Hepatocyte (in vitro differentiated cells): ENCODE data around the gene ABR.

Experiments
- EZH2 ChIP-seq: fragments of 200-600 bp; sonication (generic); IDR thresholded peaks from 2 replicates; pipeline ENCODE4 v1.6.1; 2016; ENCODE audit warnings: antibody characterized with exemption, mild to moderate bottlenecking, borderline replicate concordance
- TF ChIP-seq, protein P1 (sequence below): fragments of 200-600 bp; sonication (generic); IDR thresholded peaks from 2 replicates; pipeline ENCODE4 v1.5.1; 2016; ENCODE audit warnings: antibody characterized with exemption, mild to moderate bottlenecking; ENCODE audit not compliant: poor library complexity

DNA sequence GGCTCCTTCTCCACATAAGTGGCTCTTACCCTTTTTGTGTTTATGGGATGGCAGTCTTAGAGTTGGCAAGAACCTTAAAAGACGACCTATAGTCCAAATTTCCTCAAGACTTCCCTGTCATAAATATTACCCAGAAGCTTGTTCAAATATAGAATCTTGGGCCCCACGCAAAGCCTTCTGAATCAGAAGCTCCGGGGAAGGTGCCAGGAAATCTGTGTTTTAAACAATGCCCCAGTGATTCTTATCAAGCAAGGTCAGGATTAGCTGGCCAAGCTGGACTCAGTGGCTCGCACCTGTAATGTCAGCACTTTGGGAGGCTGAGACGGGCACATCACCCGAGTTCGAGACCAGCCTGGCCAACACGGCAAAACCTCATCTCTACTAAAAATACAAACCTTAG is 97.2 kb downstream of the ABR start:
- TF ChIP-seq, protein P1, sequence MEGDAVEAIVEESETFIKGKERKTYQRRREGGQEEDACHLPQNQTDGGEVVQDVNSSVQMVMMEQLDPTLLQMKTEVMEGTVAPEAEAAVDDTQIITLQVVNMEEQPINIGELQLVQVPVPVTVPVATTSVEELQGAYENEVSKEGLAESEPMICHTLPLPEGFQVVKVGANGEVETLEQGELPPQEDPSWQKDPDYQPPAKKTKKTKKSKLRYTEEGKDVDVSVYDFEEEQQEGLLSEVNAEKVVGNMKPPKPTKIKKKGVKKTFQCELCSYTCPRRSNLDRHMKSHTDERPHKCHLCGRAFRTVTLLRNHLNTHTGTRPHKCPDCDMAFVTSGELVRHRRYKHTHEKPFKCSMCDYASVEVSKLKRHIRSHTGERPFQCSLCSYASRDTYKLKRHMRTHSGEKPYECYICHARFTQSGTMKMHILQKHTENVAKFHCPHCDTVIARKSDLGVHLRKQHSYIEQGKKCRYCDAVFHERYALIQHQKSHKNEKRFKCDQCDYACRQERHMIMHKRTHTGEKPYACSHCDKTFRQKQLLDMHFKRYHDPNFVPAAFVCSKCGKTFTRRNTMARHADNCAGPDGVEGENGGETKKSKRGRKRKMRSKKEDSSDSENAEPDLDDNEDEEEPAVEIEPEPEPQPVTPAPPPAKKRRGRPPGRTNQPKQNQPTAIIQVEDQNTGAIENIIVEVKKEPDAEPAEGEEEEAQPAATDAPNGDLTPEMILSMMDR = no peak
- no peak for TF ChIP-seq EZH2
